Stimulated activated CD4-positive, alpha-beta T cell treated with anti-CD3 and anti-CD28 coated beads, Interleukin-1b, Interleukin-23, amount 100 ng/mL, for 1 hour (primary cell): Measurements from ENCODE around the gene TRPM5.

Experiments
- DNase-seq, 2 donors: peaks; one replicate each; pipeline ENCODE4 v3.0.0-alpha.2; 2020; ENCODE audit warnings: low read depth in 2 of 2

TRPM5 gene

DNA sequence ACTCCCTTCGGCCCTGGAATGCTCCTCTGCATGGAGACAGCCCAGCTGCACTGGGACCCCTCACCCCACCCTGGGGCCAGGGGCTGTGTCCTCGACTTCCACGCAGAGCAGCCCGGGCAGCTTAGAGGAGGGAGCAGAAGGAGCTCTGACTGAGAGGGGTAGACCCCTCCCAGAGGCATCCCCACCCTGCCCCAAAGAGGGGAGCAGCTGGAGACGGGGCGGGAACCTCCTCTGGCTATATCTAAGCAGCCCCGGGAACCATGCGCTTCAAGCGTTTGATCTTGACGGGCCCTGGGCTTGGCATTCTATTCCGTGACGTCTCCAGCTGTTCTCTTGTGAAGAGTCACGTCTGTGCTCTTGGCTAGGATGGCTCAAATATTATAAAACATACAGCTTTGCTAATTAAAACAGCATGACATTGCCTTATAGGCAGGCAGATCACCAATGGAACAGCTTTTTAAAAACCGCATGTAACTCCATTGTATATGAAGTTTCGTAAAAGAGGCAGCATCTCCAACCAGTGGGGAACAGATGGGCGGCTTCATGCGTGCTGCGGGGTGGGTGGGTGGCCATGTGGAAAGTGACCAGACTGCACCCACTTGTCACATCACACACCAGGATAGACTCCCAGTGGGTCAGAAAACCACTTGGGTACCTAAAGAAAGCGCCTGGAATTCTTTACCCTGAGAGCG lies 8.2 kb upstream of the TRPM5 start:
- no peak for DNase-seq

DNA sequence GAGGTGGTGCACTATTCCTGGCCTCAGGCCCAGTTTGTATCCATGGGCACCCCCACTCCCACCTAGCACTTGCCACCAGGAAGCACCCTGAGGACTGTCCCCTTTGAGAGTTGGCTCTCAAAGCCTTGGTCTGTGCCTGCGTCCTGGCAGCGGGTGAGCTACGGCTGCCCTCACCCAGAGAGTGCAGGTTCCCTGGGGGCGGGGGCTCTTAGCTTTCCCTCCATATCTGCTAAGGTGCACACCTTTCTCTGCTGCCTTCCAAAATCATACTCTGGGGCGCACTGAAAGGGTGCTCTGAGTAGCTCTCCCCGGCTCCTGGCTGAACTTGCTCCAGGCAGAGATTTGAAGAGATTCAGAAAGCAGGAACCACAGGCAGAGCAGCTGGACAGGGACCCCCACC lies 7.6 kb upstream of the TRPM5 start:
- no peak for DNase-seq

DNA sequence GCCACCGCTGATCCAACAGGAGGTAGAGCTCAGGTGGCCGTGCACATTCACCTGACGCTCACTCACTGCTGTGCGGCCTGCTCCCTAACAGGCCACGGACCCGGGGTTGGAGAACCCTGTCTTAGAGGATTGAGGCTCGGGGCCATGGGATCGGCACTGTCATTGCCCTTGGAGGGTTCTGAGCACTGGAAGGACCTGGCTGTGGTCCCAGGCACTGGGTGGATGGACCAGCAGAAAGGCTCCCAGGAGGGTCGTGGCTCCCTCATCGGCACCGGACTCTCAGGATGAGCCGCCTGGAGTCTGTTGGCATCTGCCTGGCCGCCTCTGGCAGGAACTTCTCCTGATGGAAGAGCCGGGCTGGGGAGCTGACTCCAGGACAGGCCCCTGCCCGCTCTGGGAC lies 7.0 kb upstream of the TRPM5 start:
- no peak for DNase-seq

DNA sequence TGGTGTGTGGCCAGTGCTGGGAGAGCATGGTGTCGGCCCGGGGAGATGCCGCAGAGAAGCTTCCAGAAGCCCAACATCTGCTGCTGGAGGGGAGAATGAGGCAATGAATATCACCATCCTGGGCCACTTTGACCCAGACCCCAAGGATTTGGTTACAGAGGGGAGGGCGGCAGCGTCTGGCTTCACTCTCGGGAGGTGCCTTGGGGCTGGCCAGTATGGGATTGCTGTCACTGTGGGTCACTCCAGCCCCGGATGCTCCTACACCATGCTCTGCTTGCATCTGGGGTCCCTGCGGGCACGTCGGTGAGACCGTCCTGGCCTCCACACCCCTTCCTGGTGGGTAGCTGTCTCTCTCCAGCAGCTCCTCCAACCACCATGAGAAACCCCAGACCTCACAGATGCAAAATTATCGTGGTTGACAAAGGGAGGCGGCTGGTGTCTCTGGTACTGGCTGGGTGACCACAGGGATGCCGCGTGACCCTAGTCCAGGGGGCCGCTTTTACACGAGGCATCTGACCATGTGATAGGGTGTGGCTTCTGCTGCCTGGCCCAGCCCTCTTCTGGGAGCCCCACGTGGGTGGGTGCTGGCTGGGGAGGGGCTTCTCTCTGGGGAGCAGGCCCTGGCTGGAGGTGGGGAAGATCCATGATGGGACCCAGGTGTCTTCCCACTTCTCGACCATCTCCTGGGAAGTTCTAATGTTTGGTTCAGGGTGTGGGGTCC lies 6.2 kb upstream of the TRPM5 start:
- DNase-seq, result no peak

DNA sequence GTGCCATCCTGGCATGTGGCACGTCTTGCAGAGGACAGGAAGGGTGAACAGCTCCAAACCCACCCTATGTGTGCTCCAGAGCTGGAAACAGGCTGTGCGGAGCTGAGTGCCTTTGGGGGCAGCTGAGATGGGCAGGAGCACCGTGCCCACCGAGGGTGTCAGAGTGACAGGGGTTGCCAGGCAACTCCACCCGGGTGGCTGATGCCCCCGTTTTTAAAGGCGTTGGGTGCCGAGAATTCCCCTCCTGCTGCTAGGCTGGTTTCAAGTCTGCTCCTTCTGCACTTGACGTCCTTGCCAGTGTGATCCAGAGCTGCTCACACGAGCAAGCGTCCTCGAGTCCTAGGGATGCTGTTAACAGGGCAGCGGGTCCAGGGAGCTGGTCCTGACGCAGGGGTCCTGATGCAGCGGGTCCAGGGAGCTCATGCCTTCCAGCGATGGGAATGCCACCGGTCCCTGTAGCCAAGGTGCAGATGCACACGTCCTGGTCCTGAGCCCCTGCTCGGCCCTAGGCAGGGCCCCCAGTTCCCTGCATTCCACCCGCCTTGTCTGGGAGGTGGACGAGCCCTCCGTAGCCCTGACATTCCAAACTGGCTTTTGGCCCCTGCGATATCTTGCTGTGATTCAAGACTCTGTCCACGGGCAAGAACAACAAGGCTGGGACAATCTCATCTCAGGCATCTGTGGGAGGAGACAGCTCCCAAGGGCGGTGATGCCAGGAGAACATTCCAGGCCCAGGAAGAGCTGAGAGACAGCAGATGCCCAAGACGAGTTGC lies 5.4 kb upstream of the TRPM5 start:
- DNase-seq, result no peak

DNA sequence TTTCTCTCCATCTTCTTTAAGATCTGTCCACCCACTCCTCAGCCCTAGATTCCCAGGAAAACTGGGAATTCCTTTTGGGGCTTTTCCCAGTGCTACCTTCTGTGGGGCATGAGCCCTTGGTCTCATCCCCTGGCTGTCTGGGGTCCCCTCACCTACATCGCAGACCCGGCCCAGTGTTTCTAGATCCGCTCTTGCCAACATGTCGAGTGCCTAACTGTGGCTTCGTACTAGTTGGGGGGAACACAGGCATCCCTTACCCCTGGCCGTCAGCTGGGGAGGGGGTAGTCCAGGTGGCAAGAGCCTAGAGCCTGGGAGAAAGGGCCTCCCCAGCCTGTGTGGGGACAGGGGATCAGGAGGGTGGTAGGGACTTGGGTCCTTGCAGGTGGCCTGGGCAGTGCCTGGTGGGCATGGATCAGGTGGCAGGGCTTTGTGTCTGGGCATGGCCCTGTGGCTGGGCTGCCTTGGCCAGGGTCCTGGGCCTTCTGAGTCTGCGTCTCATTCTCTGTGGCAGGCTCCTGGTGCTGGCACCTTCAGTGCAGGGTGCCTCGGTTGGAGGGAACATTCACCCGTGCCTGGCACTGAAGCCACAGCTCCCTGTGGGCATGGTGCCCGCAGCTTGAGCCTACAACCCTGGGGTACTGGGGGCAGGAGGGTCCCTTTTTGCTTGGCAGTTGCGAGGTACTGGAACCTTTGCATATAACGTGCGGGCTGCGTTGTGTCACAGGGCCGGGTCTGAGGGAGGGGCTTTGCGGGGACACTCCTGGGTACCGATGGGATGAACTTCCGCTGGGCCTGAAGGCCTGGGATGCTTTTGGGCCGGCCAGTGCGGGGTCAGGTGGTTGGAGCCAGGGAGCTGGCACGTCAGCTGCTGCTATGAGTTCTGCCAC lies 4.6 kb upstream of the TRPM5 start:
- DNase-seq, result no peak

DNA sequence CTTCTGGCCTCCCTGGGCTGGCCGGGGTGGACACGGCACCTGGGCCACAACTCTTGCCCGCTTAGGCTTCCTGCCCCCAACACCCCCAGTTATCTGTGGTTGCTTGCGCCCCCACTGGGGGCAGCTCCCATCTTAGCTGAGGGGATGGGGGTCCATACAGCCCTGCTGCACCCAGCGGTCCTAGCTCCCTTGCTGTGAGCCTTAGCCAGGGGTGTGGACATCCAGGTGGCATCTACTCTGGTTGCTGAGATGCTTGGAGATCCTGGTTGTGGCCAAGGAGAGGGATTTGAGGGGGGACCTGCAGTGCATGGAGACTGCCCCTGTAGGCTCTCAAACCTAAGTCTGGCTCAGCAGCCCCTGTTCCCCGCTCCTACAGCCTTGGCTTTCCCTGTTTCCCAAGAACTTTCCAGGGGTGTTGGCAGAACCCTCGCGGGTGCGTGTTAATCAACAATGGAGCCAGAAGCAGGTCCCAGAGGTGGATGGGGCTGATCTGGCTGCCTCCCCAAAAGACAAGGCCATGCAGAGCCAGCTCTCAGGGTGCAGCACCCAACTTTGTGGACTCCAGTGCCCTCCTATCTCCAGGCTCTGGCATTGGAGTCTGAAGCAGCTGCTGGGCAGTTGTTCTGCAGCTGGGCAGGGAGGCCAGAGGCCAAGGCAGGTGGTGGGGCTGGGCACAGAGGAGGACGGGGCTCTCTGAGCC lies 3.8 kb upstream of the TRPM5 start:
- no peak for DNase-seq

DNA sequence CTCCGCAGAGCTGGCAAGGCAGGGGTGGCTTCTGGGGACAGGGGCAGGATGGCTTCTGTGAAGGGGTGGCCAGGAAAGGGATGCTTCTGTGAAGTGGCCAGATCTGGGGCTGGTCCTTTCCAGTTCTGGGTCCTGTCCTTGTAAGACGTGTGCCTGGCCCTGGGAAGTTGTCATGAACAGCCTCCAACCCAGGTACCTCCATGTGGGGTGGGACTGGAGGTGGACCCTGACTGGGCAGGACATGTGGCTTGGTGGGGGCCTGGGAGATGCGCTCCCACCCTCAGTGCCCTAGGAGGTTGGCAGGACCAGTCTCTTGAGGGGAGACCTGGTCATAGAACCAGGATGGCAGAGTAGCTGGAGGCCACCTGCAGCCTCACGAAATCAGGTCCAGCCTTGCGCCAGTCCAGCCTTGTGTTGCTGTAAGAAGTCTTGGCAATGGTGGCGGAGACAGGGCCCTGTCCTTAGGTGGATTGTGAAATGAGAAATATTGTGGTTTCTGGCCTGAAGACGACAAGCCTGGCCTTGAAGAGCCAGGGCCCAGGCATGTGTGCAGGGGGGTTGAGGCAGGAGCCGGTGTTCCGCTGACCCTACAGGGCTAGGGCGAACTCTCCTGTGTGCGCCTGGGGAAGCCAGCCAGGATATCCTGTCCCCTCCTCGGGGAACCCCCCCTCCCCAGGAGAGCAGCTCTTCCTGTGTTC lies 3.1 kb upstream of the TRPM5 start:
- DNase-seq, result no peak

DNA sequence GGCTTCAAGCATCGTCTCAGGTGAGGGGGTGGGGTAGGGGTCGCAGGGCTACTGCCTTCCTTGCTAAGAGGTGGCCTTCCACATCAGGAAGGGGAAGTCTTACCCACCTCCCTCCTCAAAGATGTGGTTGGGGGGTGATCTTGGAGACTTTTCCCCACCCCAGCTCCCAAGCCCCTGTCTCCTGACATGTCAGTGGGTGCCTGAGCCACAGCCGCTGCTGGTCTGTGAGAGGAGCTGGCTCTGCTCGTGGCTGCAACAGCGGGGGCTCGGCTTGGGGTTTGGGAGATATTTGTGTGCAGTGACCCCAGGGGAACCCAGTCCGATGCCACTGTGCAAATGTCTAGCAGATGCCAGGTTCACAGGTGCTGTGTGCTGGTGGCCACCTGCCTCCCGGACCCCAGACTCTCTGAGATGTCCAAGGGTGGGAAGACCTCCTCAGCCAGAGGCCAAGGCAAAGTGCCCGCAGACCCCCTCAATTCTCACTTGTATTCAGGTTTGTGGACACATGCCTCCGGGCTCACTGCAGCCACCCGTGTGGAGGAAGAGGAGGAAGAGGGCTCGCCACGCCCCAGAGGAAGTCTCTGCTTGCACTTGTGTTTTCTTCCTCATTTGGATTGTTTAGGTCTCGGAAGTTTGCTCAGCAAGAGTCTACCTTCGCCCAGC lies 2.4 kb upstream of the TRPM5 start:
- DNase-seq, result no peak

DNA sequence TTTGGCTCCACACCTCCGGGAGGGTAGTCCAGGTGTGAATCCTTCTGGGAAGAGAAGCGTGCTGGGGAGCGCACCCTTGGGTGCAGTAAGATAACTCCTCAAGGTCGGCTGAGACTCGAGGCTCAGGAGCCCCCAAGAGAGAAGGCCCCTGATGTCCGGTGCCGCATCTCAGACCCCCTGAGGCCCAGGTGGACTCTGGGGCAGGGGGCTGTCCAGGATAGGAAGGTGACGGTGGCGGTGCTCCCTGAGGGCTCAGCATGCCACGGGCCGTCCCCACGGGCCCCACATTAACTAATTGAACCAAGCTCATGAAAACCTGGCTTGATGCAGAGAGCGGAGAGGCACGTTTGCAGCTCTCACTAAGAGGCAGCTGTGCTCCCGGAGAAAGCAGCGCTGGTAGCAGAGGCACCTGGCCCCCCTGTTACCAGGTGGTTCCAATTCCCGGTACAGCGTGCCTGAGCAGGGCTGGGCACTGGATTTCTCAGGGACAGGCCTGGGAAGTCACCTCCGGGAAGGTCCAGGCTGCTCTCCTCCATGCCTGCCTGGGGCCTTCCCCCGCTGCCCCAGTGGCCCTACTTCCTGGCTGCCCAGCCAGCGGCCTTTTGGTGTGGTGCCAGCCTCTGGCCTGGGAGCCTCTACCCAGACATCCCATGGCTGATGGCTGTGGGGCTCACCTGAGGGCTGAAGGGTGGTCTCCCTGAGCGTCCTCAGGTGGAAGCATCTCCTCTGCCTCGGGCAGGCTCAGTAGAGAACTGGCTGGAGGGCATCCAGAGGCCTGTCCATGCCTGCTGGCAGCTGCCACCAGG lies 1.6 kb upstream of the TRPM5 start:
- no peak for DNase-seq

DNA sequence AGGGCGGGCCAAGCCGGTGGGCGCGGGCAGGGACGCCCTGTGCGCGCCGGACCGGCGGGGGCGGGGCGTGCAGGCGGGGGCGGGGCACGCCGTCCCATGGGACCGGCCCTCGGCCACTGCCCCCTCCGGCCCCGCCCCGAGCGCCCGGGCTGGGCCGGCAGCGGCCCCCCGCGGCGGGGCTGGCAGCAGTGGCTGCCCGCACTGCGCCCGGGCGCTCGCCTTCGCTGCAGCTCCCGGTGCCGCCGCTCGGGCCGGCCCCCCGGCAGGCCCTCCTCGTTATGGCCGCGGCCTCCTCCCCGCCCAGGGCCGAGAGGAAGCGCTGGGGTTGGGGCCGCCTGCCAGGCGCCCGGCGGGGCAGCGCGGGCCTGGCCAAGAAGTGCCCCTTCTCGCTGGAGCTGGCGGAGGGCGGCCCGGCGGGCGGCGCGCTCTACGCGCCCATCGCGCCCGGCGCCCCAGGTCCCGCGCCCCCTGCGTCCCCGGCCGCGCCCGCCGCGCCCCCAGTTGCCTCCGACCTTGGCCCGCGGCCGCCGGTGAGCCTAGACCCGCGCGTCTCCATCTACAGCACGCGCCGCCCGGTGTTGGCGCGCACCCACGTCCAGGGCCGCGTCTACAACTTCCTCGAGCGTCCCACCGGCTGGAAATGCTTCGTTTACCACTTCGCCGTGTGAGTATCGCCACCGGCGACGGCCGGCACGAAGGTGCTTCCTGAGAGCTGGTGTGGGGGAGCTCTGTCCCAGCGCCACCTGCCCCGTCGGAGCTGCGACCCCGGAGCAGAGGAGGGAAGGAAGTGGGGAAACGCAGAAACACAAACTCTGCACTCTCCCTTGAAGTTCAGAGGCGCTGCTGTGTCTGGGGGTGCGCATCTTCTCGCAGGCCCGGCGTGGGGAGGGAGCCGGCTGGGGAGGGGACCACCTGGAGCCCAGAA lies 769 bp upstream of the TRPM5 start, which contains the start of gene KCNQ1:
Gene KCNQ1, plus strand, starts transcription at position 188 of the 925 bp plus-strand sequence. Its CDS starts 91 bp downstream, at position 279.
- no peak for DNase-seq

DNA sequence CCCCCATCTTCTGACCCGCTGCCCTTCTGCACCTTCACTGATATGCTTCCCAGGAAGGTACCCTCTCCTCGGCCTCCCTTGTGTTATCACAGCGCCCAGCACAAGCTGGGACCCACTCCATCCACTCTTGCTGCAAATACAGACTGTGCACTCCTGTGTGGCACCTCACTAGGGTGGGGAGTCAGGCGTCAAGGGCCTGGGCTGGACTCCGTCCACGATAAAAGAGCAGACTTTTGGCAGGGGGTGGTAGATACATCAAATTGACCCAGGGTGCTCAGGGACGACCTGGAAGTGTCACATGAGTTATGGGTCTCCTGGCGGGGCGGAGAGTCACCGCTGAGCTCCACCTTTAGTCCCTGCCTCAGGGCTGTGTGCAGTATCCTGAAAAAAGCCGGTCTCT lies 908 bp downstream of the TRPM5 start:
- no peak for DNase-seq

DNA sequence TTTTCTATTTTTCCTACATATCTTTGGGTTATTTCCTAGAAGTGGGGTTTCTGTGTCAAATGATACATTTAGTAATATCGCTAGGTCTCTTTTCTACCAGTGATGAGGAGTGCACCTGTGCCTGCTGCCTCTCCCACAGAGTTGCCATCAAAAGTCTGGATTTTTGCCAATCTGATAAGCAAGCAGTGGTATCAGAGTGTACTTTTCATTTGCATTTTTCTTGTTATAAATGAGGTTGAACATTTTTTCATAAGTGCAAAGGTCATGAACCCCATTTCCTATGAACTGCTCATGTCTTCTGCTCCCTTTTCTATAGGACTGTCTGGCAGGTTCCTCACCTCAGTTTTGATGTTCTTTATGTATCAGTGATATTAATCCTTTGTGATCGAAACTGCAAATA lies 1.7 kb downstream of the TRPM5 start:
- DNase-seq, result no peak

DNA sequence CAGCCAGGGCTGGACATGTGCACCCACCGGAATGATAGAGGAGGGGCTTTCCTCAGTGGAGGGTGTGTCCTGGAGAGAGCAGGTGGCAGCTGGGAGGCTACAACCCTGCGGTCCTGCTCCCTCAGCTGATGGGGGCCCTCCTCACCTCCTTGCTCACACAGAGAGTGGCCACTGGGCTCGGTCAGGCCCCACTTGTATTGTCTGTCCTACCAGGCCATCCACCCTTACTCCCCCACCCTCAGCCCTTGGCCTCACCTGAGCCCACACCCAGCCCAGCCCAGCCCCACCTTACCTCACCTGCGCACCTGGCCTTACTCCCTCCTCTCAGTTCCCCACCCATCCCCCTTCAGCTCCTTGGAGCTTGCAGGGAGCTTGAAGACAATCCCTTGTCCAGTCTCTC lies 3.1 kb downstream of the TRPM5 start:
- no peak for DNase-seq

DNA sequence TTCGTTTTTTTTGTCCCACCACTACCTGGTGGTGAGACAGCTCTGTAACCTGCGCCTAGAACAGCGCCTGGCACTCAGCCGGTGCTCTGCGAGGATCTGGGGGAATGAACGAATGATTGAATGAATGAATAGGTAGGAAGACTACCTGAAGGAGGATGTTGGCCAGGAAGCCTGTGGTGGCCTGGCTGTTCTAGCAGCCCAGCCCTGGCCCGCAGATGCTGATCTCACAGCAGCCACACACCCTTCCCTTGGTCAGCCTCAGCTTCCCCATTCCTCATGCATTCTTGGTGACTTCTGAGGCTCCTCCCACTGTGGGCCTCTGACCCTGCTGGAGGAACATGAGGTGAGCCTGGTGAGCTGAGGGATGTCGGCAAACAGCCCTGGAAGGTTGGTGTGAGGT lies 3.7 kb downstream of the TRPM5 start:
- no peak for DNase-seq

DNA sequence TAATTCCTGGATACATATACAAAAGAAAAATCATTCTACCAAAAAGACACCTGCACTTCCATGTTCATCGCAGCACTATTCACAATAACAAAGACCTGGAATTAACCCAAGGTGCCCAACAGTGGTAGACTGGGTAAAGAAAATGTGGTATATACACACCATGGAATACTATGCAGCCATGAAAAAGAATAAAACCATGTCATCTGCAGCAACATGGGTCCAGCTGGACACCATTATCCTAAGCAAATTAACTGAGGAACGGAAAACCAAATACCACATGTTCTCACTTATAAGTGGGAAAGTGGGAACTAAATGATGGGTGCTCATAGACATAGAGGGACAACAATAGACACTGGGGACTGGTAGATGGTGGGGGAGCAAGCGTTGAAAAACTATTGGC lies 4.5 kb downstream of the TRPM5 start:
- DNase-seq, result no peak

DNA sequence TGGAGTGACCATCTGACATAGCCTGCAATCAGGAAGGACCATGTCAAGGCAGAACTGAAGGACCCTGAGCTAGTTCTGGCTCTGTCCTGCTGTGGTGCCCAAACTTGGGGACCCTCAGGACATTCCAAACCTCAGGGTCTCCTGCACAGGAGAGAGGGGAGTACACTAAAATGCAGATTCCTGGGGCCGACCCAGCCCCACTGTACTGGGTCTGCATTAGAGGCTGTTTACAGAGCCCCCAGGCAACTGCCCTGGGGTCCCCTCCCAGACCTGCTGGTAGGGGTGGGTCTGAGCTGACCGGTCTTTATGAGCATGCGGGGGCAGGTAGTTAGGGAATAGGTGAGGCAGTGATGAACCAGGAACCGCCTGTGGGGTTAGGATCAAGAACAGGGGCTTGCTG lies 6.8 kb downstream of the TRPM5 start:
- DNase-seq, result no peak

DNA sequence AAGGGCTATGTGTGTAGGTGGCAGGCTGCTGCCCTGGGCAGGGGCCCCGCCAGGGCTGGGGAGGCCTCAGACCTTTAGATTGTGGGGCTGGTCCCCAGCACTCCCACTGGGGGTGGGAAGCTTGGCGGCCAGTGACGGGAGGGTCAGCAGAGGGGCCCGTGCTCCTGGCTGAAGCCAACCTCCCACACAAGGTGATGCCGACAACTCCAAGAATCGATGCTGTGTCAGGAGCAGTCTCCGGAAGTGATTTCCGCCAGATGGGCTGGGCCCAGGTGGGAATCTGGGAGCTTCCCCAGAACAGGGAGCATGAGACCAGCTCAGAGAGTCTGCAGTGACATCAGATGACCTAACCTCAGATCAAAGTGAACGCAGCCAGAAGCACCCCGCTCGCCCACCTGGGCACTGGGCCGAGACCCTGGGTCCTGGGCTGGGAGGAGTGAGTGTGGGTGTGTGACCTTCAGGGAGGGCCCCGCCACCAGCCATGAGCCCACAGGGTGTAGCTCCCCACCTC lies 7.7 kb downstream of the TRPM5 start:
- DNase-seq, result no peak
